Stimulated activated naive CD8-positive, alpha-beta T cell treated with anti-CD3 and anti-CD28 coated beads, Interleukin-15, amount 100 ng/mL, for 72 hours (primary cell): ENCODE measurements around the gene SLC35G1.
A peak's percentile ranks its signal among the peaks of the same experiment; 100 is the strongest.

Experiments
- ATAC-seq: fragments of 150-1000 bp; cut with Tn5 transposase; 2 replicates; pipeline ENCODE4 v1.10.0; 2021; ENCODE audit warnings: mild to moderate bottlenecking, moderate library complexity
- DNase-seq, 2 donors: peaks; one replicate each; pipeline ENCODE4 v3.0.0; 2021 to 2022
- H3K27ac Mint-ChIP-seq, 2 donors: one replicate each; pipeline ENCODE4 v1.8.0; 2022; ENCODE audit warnings: mild to moderate bottlenecking in 2 of 2, mixed read lengths in 2 of 2, moderate library complexity in 2 of 2
- H3K27me3 Mint-ChIP-seq: one replicate; pipeline ENCODE4 v1.8.0; 2022; ENCODE audit warnings: mixed read lengths
- H3K4me1 Mint-ChIP-seq: one replicate; pipeline ENCODE4 v1.8.0; 2022; ENCODE audit warnings: mild to moderate bottlenecking, mixed read lengths
- H3K4me3 Mint-ChIP-seq, 2 donors: one replicate each; pipeline ENCODE4 v1.8.0; 2022; ENCODE audit warnings: mild to moderate bottlenecking in 2 of 2, mixed read lengths in 2 of 2, moderate library complexity in 1 of 2
- H3K9me3 Mint-ChIP-seq, 2 donors: one replicate each; pipeline ENCODE4 v1.8.0; 2022; ENCODE audit warnings: mixed read lengths in 2 of 2

The SLC35G1 gene

GRCh38 chr10:93915598-93915997 is 21.8 kb downstream of the SLC35G1 start:
- H3K27ac Mint-ChIP-seq, result no peak overlapping the region
- no peak overlapping the region for H3K4me3 Mint-ChIP-seq
- H3K4me1 Mint-ChIP-seq, result no peaks in the 10 kb centered on the region
- ATAC-seq, result no peak
- DNase-seq, result no peak
- H3K9me3 Mint-ChIP-seq, result no peaks in the 10 kb centered on the region
- H3K27me3 Mint-ChIP-seq, result no peaks in the 10 kb centered on the region

GRCh38 chr10:93916257-93917063 is 22.7 kb downstream of the SLC35G1 start:
- Mint-ChIP-seq H3K27me3 (no peaks in the 10 kb centered on the region), H3K9me3 (no peaks in the 10 kb centered on the region), H3K27ac (no peak overlapping the region), H3K4me3 (no peak overlapping the region), H3K4me1 (no peaks in the 10 kb centered on the region)
- no peak for DNase-seq
- no peak for ATAC-seq

GRCh38 chr10:93917064-93917391 is 23.2 kb downstream of the SLC35G1 start:
- DNase-seq (no peak), ATAC-seq (no peak)
- H3K4me3 Mint-ChIP-seq, result no peak overlapping the region
- no peaks in the 10 kb centered on the region for H3K9me3 Mint-ChIP-seq
- H3K4me1 Mint-ChIP-seq, result no peaks in the 10 kb centered on the region
- no peak overlapping the region for H3K27ac Mint-ChIP-seq
- H3K27me3 Mint-ChIP-seq, result no peaks in the 10 kb centered on the region

- no peak overlapping the region for H3K4me3 Mint-ChIP-seq
- ATAC-seq (no peak), DNase-seq (no peak)
- H3K27ac Mint-ChIP-seq, result no peak overlapping the region
- H3K4me1 Mint-ChIP-seq, result no peaks in the 10 kb centered on the region
- no peaks in the 10 kb centered on the region for H3K9me3 Mint-ChIP-seq
- no peaks in the 10 kb centered on the region for H3K27me3 Mint-ChIP-seq
These were observed 24.0 kb downstream of the SLC35G1 start for GRCh38 chr10:93917821-93918220.

GRCh38 chr10:93921338-93921737 is 27.6 kb downstream of the SLC35G1 start:
- Mint-ChIP-seq H3K4me3 (no peak overlapping the region), H3K27ac (no peak overlapping the region), H3K27me3 (no peaks in the 10 kb centered on the region), H3K4me1 (no peaks in the 10 kb centered on the region), H3K9me3 (no peaks in the 10 kb centered on the region)
- DNase-seq (peak; percentile 3 to 9), ATAC-seq (no peak)

GRCh38 chr10:93926613-93927012 is 32.8 kb downstream of the SLC35G1 start:
- no peak overlapping the region for H3K27ac Mint-ChIP-seq
- no peak overlapping the region for H3K4me3 Mint-ChIP-seq
- no peak for DNase-seq
- H3K4me1 Mint-ChIP-seq, result no peaks in the 10 kb centered on the region
- H3K27me3 Mint-ChIP-seq, result no peaks in the 10 kb centered on the region
- peaks cover 5 to 14% of the 10 kb centered on the region in 2 donors for H3K9me3 Mint-ChIP-seq
- no peak for ATAC-seq

GRCh38 chr10:93938140-93938539 is 44.4 kb downstream of the SLC35G1 start:
- ATAC-seq, result no peak
- Mint-ChIP-seq H3K9me3 (peaks cover 0 to 8% of the 10 kb centered on the region in 2 donors), H3K27me3 (no peaks in the 10 kb centered on the region), H3K4me3 (no peak overlapping the region), H3K4me1 (no peaks in the 10 kb centered on the region), H3K27ac (no peak overlapping the region)
- DNase-seq, result no peak

- ATAC-seq (no peak), DNase-seq (no peak)
- Mint-ChIP-seq H3K27ac (no peak overlapping the region), H3K4me3 (no peak overlapping the region), H3K9me3 (no peaks in the 10 kb centered on the region), H3K27me3 (no peaks in the 10 kb centered on the region), H3K4me1 (no peaks in the 10 kb centered on the region)
These were observed 47.1 kb downstream of the SLC35G1 start for GRCh38 chr10:93940881-93941280.

- DNase-seq (no peak), ATAC-seq (no peak)
- peak overlapping the region in 1 of 2 donors; percentile 5 for H3K27ac Mint-ChIP-seq
- H3K9me3 Mint-ChIP-seq, result no peaks in the 10 kb centered on the region
- H3K4me3 Mint-ChIP-seq, result no peak overlapping the region
- no peaks in the 10 kb centered on the region for H3K27me3 Mint-ChIP-seq
- no peaks in the 10 kb centered on the region for H3K4me1 Mint-ChIP-seq
These were observed 47.8 kb downstream of the SLC35G1 start for GRCh38 chr10:93941606-93942005.

GRCh38 chr10:93945819-93946218 is 52.0 kb downstream of the SLC35G1 start:
- DNase-seq, result no peak
- H3K27ac Mint-ChIP-seq, result no peak overlapping the region
- H3K4me3 Mint-ChIP-seq, result no peak overlapping the region
- H3K9me3 Mint-ChIP-seq, result no peaks in the 10 kb centered on the region
- ATAC-seq, result no peak
- no peaks in the 10 kb centered on the region for H3K4me1 Mint-ChIP-seq
- no peaks in the 10 kb centered on the region for H3K27me3 Mint-ChIP-seq

GRCh38 chr10:93947055-93947454 is 53.3 kb downstream of the SLC35G1 start:
- ATAC-seq (no peak), DNase-seq (no peak)
- no peak overlapping the region for H3K4me3 Mint-ChIP-seq
- H3K27ac Mint-ChIP-seq, result no peak overlapping the region
- no peaks in the 10 kb centered on the region for H3K27me3 Mint-ChIP-seq
- H3K9me3 Mint-ChIP-seq, result no peaks in the 10 kb centered on the region
- H3K4me1 Mint-ChIP-seq, result no peaks in the 10 kb centered on the region

GRCh38 chr10:93947524-93947923 is 53.7 kb downstream of the SLC35G1 start:
- DNase-seq (no peak), ATAC-seq (no peak)
- Mint-ChIP-seq H3K27me3 (no peaks in the 10 kb centered on the region), H3K27ac (no peak overlapping the region), H3K4me1 (no peaks in the 10 kb centered on the region), H3K4me3 (no peak overlapping the region), H3K9me3 (no peaks in the 10 kb centered on the region)

GRCh38 chr10:93951905-93952304 is 58.1 kb downstream of the SLC35G1 start:
- H3K4me1 Mint-ChIP-seq, result no peaks in the 10 kb centered on the region
- no peaks in the 10 kb centered on the region for H3K9me3 Mint-ChIP-seq
- no peak overlapping the region for H3K4me3 Mint-ChIP-seq
- no peak for DNase-seq
- no peaks in the 10 kb centered on the region for H3K27me3 Mint-ChIP-seq
- H3K27ac Mint-ChIP-seq, result no peak overlapping the region
- ATAC-seq, result no peak
